Stimulated activated CD4-positive, alpha-beta T cell treated with anti-CD3 and anti-CD28 coated beads, Interleukin-4, amount 100 ng/mL, for 48 hours (primary cell): ENCODE data around the gene DNAJC25.

Experiments
- DNase-seq, 2 donors: peaks; one replicate each; pipeline ENCODE4 v3.0.0-alpha.2; 2020; ENCODE audit warnings: low read depth in 2 of 2

The DNAJC25 gene

DNA sequence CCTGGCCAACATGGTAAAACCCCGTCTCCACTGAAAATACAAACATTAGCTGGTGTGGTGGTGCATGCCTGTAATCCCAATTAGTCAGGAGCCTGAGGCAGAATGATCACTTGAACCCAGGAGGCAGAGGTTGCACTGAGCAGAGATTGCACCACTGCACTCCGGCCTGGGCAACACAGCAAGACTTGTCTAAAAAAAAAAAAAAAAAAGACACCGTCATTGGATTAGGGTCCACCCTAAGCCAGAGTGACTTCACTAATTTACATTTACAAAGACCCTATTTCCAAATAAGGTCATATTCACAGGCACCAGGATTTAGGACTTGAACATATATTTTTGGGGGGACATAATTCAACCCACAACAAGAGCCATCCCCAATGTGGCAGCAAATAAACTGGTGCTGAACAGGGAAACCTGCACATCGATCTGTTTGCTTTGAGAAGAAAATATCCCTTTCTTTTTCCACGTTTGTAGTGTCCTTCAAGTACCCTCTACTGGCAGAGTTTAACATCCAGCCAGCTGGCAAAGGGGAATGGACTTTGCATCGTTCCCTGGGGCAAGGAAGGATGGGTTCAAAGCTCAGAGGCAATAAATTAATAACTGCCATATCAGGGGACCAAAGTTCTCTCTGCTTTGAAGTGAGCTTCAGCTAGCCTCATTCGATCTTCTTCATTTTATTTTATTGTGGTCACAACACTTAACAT lies 3.7 kb upstream of the DNAJC25 start:
- DNase-seq: no peak

DNA sequence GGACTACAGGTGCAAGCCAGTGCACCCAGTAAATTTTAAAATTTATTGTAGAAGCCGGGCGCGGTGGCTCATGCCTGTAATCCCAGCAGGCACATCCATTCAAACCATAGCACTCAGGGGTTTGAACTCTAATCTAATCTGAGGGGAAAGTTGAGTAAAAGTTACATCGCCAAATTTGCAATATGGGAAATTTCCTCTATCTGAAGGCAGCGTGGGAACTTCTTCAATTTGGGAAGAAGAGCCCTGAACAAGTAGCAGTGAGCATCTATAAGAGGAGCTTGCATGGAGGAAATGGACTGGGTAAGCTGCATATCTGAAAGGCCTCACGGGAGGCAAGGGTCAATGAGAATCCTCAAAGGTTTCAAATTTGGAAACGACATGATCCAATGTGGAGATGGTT lies 2.7 kb upstream of the DNAJC25 start:
- no peak for DNase-seq

DNA sequence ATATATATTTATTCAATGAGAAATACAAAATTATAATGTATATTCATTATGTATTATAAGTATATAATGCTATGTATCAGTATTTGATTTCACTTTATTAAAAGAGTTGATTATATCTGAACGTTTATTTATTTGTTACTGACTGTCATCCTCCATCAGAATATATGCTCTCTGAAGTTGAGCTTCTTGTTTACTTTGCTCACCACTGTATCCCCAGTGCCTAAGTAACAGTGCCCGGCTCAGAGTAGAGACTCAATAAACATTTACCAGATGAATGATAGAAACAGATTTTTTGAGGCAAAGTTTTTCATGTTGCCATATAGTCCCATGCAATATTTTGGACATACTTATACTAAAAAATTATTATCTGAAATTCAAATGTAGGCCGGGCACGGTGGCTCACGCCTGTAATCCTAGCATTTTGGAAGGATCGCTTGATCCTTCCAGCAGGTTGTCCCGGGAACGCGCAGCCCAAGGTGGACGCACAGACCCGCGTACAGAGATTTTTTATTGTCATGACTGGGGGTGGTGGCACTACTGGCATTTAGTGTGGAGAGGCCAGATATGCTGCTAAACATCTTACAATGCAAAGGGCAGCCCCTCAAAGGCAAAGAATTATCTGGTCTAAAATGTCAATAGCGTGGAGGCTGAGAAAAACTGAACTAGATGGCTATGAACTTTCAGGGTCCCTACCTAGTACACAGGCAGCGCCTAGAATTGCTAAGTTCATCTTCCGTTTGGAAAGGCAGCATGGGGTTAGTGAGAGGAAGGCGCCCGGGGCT lies 761 bp upstream of the DNAJC25 start:
- no peak for DNase-seq

GRCh38 chr9:111630964-111631213 lies 245 bp upstream of the DNAJC25 start:
- no peak for DNase-seq

DNA sequence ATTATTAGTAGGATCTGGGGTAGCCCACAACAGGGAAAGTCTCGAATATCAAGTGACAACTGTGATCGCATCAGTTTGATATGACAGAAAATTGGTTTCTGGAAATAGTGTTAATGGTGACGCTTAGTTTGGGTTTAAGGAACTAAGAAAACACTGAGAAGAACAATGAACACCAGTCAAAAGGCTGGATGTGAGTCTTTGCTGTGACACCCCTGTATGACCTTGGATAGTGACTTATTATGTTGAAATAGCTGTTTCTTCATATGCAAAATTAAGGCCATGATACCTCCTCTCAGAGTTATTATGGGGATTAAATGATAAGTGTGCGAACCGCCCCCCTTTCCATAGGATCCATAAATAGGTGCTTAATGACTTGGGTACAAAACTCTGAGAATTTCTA lies 926 bp downstream of the DNAJC25 start:
- no peak for DNase-seq

DNA sequence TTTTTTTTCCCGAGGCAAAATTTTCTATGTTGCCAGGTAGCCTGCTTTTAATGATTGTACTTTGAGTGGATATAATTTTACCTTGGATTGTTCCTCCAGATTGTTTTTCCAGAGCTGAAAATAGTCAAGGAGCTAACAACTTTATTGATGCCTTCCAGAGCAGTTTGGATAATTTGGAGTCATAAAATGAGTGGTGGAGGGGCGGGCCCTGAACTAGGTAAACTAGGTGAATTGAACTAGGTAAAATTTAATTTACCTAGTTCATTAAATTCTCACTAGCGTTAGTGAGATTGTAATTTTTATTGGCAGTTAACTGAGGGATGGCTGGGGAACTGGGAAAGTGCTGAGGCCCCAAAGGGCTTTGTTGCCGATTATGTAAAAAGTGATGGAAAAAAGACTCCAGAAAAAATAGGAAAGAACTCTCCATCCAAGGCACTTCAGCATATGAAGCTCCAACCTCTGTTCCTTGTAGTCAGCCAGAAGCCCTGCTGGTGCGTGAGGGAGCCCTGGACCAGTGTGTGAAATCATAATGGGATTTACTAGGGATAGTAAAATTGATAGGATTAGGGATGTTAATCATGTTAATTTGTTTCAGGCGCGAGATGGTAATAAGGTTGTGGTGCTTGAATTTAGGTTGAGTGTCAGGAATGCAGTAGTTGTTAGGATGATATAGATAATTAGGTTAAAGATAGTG lies 1.7 kb downstream of the DNAJC25 start:
- DNase-seq: no peak

DNA sequence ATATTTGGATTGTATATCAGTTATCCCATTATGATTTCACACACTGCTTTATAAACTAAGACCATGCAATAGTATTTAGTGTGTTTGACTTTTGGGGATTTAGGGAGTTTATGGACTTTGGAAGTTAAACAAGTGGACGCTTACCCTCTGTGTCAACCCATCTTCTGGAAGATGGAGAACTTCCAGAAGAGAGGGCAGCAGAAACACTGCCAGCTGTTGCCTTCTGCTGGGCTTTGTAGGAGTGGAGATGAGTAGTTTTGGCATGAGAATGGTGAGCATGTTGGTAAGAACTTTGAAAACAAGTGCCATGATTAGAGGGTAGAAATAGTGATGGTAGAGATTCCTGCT lies 2.2 kb downstream of the DNAJC25 start:
- no peak for DNase-seq

- no peak for DNase-seq
These were observed 3.7 kb downstream of the DNAJC25 start for GRCh38 chr9:111634860-111635259.

GRCh38 chr9:111637421-111637950 lies 6.4 kb downstream of the DNAJC25 start:
- no peak for DNase-seq

DNA sequence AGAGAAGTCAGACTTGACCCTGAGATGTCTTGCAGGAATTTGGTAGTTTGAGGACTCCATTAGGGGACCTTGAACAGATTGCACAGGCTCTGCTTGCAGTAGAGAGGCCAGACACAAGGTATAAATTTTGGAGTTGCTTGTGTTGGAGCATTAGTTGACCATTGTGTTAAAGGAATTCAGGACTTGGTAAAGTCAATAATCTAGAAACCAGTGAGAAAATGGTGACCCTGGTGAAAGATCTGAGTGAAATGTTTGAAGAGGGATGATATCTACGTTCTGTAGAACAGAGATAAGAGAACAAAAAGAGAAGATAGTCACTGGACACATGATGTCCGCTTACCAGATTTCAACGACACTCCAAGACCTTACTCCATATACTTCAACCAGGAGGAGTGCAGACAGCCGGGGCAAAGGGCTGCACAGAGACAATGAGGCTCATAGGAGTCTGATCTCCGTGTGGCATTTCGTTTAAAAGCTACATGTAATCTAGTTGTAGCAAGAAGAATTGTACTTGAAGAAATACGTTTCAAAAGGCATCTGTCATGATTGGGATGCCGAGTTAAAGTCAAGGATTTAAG lies 13.2 kb downstream of the DNAJC25 start:
- DNase-seq: no peak

GRCh38 chr9:111645806-111646205 lies 14.7 kb downstream of the DNAJC25 start:
- DNase-seq: no peak

DNA sequence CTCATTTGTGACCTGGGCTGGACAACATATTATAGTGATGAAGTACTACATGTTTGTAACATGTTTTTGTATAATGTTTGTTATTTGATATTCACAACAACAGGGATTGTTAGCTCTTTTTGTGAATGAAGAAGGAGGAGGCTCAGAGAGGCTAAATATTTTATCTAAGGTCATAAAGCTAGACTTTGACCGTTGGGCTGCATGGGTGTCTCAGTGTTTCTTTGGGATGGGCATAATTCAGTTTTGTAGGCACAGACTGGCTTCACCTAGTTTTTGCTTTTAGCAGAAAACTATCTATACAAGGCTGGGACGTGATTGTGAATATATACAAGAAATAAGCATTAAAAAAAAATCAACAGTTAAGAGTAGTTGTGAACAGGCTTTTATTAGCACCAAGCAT lies 15.3 kb downstream of the DNAJC25 start:
- DNase-seq: no peak

- no peak for DNase-seq
These were observed 16.9 kb downstream of the DNAJC25 start for GRCh38 chr9:111648066-111648465.

DNA sequence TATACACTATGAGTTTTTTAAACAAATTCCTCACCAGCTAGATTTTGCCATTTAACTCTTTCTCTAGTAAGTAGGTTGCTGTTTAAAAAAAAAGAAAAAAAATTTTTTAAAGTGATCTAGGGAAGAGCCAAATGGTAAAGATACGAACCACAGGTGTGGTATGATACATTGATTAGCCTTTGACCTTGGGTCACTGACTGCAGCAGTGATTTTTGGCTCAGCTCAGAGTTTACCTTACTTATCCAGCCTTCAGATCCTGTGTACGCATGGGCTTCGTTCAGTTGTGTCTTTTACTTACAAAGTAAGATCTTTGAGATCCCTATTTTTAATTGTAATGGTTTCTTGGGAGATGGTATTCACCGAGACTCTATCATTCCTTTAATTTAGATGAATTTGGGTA lies 17.9 kb downstream of the DNAJC25 start:
- no peak for DNase-seq

DNA sequence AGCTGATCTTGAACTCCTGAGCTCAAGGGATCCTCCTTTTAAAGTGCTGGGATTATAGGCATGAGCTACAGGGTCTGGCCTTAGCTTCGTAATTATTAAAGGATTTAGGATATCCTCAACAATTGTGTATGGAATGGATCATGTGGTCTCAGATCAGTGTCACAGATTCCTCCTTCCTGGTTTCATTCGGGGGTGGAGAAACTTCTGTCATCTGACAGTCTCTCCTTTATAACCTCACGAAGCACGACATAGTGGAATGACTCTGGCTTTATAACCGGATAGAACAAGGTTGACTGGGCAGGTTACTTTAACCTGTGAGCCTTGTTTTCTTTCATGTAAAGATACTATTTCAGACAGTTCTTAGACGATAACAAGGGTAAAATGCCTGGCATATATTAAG lies 25.9 kb downstream of the DNAJC25 start:
- DNase-seq: no peak

GRCh38 chr9:111658943-111659342 lies 27.8 kb downstream of the DNAJC25 start:
- no peak for DNase-seq

- DNase-seq: no peak
These were observed 28.6 kb downstream of the DNAJC25 start for GRCh38 chr9:111659691-111660090.

DNA sequence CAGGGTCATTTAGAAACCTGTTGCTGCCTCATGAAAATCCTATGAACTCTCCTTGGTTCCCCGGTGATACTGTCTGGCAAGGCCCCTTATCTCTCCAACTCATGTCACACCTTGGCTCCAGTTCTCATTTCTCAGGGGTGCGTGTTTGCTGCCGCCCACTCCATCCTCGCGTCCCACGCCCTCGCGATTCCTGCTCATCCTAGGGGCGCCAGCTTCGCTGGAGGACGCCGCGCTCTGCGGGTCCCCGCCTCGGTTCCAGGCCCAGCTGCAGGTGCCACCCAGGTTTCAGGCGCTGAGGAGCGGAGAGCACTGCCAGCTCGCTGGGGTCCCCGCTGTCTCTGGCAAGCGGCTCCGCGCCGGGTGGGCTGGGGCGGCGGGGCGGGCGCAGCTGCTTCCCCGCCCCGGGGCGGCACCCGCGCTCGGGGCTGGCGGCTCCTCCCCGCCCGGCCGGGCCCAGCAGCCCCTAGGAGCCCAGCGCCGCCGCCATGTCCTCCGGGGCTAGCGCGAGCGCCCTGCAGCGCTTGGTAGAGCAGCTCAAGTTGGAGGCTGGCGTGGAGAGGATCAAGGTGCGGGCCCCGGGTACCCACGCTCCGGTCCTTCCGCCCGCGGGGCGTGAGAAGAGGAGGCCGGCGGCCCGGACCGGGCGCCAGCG lies 30.1 kb downstream of the DNAJC25 start, which contains the start of gene GNG10:
GNG10 (plus strand) TSS at position 456 of the 652 bp plus-strand sequence; CDS start at position 486, 30 bp downstream.
- DNase-seq: peak; percentile 52 to 54

GRCh38 chr9:111661802-111662521 lies 30.8 kb downstream of the DNAJC25 start:
- DNase-seq: peak; percentile 9 to 15

GRCh38 chr9:111662576-111663300 lies 31.6 kb downstream of the DNAJC25 start:
- DNase-seq: no peak
